DOHH2 (cell line): ENCODE data around the gene RPL21.

ENCODE experiments used
- H3F3A ChIP-seq: fragments of 200-600 bp; sonication (generic), shearing (Covaris generic); 2 replicates; pipeline ENCODE4 v1.6.0; 2016; ENCODE audit warnings: antibody characterized with exemption, mild to moderate bottlenecking; ENCODE audit not compliant: control insufficient read depth, insufficient read depth
- H3K27ac ChIP-seq: fragments of 200-600 bp; sonication (generic); 2 replicates; pipeline ENCODE4 v1.5.1; 2014; ENCODE audit warnings: low read depth, mild to moderate bottlenecking, low read length, moderate library complexity
- H3K27me3 ChIP-seq: fragments of 200-600 bp; sonication (generic); 2 replicates; pipeline ENCODE4 v1.6.1; 2014; ENCODE audit warnings: mild to moderate bottlenecking, low read length, mixed read lengths; ENCODE audit not compliant: control insufficient read depth
- H3K36me3 ChIP-seq: fragments of 200-600 bp; sonication (generic); 2 replicates; pipeline ENCODE4 v1.6.1; 2014; ENCODE audit warnings: mild to moderate bottlenecking, low read length, moderate library complexity, mixed read lengths; ENCODE audit not compliant: control insufficient read depth
- H3K4me1 ChIP-seq: fragments of 200-600 bp; sonication (generic); 2 replicates; pipeline ENCODE4 v1.6.1; 2014; ENCODE audit warnings: mild to moderate bottlenecking, low read length, mixed read lengths; ENCODE audit not compliant: control insufficient read depth
- H3K4me2 ChIP-seq: fragments of 200-600 bp; sonication (generic); 2 replicates; pipeline ENCODE4 v1.6.0; 2014; ENCODE audit warnings: mild to moderate bottlenecking, low read length, moderate library complexity
- H3K4me3 ChIP-seq: fragments of 200-600 bp; sonication (generic); 2 replicates; pipeline ENCODE4 v1.5.1; 2014; ENCODE audit warnings: mild to moderate bottlenecking, low read length, mixed read lengths
- H3K79me2 ChIP-seq: fragments of 200-600 bp; sonication (generic); 2 replicates; pipeline ENCODE4 v1.6.1; 2014; ENCODE audit warnings: mild to moderate bottlenecking, low read length, mixed read lengths; ENCODE audit not compliant: control insufficient read depth
- H3K9me2 ChIP-seq: fragments of 200-600 bp; sonication (generic); replicated peaks from 2 replicates; pipeline ENCODE4 v1.6.1; 2014; ENCODE audit warnings: mild to moderate bottlenecking, low read length, mixed read lengths; ENCODE audit not compliant: control insufficient read depth
- H3K9me3 ChIP-seq: fragments of 200-600 bp; sonication (generic); 2 replicates; pipeline ENCODE4 v1.6.1; 2014; ENCODE audit warnings: antibody characterized with exemption, low read length, mixed read lengths; ENCODE audit not compliant: control insufficient read depth, insufficient read depth
- H4K20me1 ChIP-seq: fragments of 200-600 bp; sonication (generic); 2 replicates; pipeline ENCODE4 v1.6.0; 2014; ENCODE audit warnings: low read depth, mild to moderate bottlenecking, antibody characterized with exemption, low read length, moderate library complexity; ENCODE audit not compliant: control insufficient read depth, insufficient read depth
- CTCF ChIP-seq: fragments of 200-600 bp; sonication (generic); IDR thresholded peaks from one replicate; pipeline ENCODE4 v1.5.1; 2014; ENCODE audit warnings: antibody characterized with exemption, mild to moderate bottlenecking, low read depth, low read length; ENCODE audit not compliant: poor library complexity, severe bottlenecking
- EZH2phosphoT487 ChIP-seq: fragments of 200-600 bp; sonication (generic); IDR thresholded peaks from 2 replicates; pipeline ENCODE4 v1.6.1; 2017; ENCODE audit warnings: borderline replicate concordance, mild to moderate bottlenecking, antibody characterized with exemption, low read length, moderate library complexity, mixed read lengths

The RPL21 gene

GRCh38 chr13:27280841-27281240 is 29.5 kb downstream of the RPL21 start:
- TF ChIP-seq CTCF, result no peak
- no peak for TF ChIP-seq EZH2phosphoT487
- Histone ChIP-seq H3K4me2 (no peak overlapping the region), H3K9me2 (no peaks in the 10 kb centered on the region), H3K27ac (no peak overlapping the region), H3F3A (0 out of 2 replicates have a peak, but pooled peaks cover 6% of the 10 kb centered on the region), H3K36me3 (no peaks in the 10 kb centered on the region), H3K4me3 (no peak overlapping the region), H4K20me1 (no peaks in the 10 kb centered on the region), H3K4me1 (peaks cover 22% of the 10 kb centered on the region), H3K9me3 (no peaks in the 10 kb centered on the region), H3K27me3 (no peaks in the 10 kb centered on the region), H3K79me2 (no peaks in the 10 kb centered on the region)

GRCh38 chr13:27281420-27281819 is 30.1 kb downstream of the RPL21 start:
- Histone ChIP-seq H3K4me1 (peaks cover 23% of the 10 kb centered on the region), H3K9me2 (no peaks in the 10 kb centered on the region), H4K20me1 (no peaks in the 10 kb centered on the region), H3K4me2 (no peak overlapping the region), H3K27me3 (no peaks in the 10 kb centered on the region), H3K4me3 (no peak overlapping the region), H3K79me2 (no peaks in the 10 kb centered on the region), H3K27ac (no peak overlapping the region), H3F3A (0 out of 2 replicates have a peak, but pooled peaks cover 6% of the 10 kb centered on the region), H3K9me3 (no peaks in the 10 kb centered on the region), H3K36me3 (no peaks in the 10 kb centered on the region)
- TF ChIP-seq CTCF (no peak), EZH2phosphoT487 (no peak)

GRCh38 chr13:27283906-27284493 is 32.6 kb downstream of the RPL21 start:
- no peak overlapping the region for H3K27ac ChIP-seq
- H3K9me2 ChIP-seq, result no peaks in the 10 kb centered on the region
- H3K4me3 ChIP-seq, result no peak overlapping the region
- no peaks in the 10 kb centered on the region for H3K36me3 ChIP-seq
- TF ChIP-seq EZH2phosphoT487 (no peak), CTCF (peak; percentile 55)
- no peaks in the 10 kb centered on the region for H3K27me3 ChIP-seq
- peaks cover 38% of the 10 kb centered on the region for H3K4me1 ChIP-seq
- no peak overlapping the region for H3K4me2 ChIP-seq
- no peaks in the 10 kb centered on the region for H4K20me1 ChIP-seq
- peaks cover 11% of the 10 kb centered on the region for H3F3A ChIP-seq
- H3K79me2 ChIP-seq, result no peaks in the 10 kb centered on the region
- H3K9me3 ChIP-seq, result no peaks in the 10 kb centered on the region
